ENCODE data around the gene KRTAP9-4.
"Not testable (repeated sequence)": the region's sequence is repeated elsewhere in the genome, so short reads cannot be mapped to it uniquely, and the experiment has no call there.

Gene KRTAP9-4

GRCh38 chr17:41249637-41250240 is at the start of gene KRTAP9-4:
KRTAP9-4 (plus strand) TSS chr17:41249687; CDS start chr17:41249721, 34 bp downstream.
- DNase-seq, result not testable (repeated sequence)

DNA sequence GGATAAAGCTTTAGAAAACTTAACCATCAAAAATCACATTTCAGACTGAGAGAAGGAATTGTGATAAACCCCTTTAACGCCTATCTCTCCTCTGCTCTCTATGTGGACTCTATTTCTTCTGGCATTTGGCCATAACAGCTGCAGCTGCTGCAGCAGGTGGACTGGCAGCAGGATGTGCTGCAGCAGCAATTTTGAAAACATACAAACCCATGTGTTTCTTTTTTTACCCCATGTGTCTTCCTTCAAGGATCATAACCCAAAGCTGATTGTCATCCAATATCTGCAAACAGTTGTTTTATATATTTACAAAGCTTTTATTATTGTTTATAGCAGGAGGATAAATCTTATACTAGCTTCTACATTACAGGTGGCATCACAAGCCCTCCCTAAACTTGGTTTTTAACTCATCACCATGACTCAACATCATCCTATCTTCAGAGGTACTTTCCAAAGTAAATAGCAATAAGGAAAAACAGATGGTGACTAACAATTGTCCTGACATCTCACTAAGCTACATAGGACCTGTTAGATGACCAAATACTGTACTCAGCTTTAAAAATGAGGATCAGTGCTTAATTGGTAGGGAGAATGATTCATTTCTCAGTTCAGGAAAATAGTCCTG is 37.5 kb upstream of the KRTAP9-4 start:
- peak in 1 of 2 experiments; percentile 69 for DNase-seq

GRCh38 chr17:41212524-41213169 is 36.8 kb upstream of the KRTAP9-4 start:
- DNase-seq, result peak; percentile 44 to 72

GRCh38 chr17:41215681-41216080 is 33.8 kb upstream of the KRTAP9-4 start:
- DNase-seq, result no peak

- DNase-seq, result no peak
These were observed 25.7 kb upstream of the KRTAP9-4 start for GRCh38 chr17:41223821-41224220.

GRCh38 chr17:41226051-41226450 is 23.4 kb upstream of the KRTAP9-4 start:
- no peak for DNase-seq

- DNase-seq, result not testable (repeated sequence)
These were observed 22.8 kb upstream of the KRTAP9-4 start, which contains the start of gene KRTAP9-2 for GRCh38 chr17:41226598-41227095. KRTAP9-2 (plus strand) TSS chr17:41226648; CDS start chr17:41226655, 7 bp downstream.

- no peak for DNase-seq
These were observed 19.4 kb upstream of the KRTAP9-4 start for GRCh38 chr17:41230094-41230493.

DNA sequence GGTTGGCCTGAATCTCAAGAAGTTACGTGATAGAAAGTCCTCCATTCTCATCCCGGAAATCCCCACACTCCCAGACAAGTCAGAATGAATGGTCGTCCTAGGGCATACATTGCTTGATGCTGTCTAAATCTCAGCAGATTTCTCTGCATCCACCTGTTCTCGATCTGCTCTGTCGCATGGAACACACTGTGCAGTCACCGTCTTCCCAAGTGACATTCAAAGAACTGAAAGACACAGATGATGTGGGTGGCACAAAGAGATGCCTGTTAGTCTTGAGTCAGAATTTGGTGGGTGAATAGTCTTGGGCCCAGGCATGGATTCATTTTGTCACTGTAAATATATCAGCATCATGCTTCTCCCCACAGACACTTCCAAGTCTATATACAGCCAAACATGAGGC is 17.8 kb upstream of the KRTAP9-4 start:
- DNase-seq, result no peak

DNA sequence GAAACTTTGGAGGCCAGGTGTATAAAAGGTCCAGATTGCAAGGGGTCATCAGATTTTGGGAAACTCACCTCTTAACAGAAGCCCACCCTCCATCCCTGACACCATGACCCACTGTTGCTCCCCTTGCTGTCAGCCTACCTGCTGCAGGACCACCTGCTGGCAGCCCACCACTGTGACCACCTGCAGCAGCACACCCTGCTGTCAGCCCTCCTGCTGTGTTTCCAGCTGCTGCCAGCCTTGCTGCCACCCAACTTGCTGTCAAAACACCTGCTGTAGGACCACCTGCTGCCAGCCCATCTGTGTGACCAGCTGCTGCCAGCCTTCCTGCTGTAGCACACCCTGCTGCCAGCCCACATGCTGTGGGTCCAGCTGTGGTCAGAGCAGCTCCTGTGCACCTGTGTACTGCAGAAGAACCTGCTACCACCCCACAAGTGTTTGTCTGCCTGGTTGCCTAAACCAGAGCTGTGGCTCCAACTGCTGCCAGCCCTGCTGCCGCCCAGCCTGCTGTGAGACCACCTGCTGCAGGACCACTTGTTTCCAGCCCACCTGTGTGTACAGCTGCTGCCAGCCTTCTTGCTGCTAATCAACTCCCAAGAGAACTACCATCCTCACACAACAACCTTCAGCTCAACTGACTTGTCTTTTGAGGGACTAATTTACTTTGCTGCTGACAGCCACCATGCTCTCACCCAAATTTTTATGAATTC is 16.9 kb upstream of the KRTAP9-4 start, which contains the start of gene KRTAP9-3:
Gene KRTAP9-3 (plus strand): TSS at position 51 of the 707 bp plus-strand sequence. CDS start 53 bp downstream, at position 104.
- DNase-seq, result not testable (repeated sequence)

- not testable (repeated sequence) for DNase-seq
These were observed 12.4 kb upstream of the KRTAP9-4 start for GRCh38 chr17:41237116-41237515.

- not testable (repeated sequence) for DNase-seq
These were observed 11.5 kb upstream of the KRTAP9-4 start, which contains the start of gene KRTAP9-8 for GRCh38 chr17:41237949-41238437. KRTAP9-8 (plus strand) TSS chr17:41237999; CDS start chr17:41238052, 53 bp downstream.

DNA sequence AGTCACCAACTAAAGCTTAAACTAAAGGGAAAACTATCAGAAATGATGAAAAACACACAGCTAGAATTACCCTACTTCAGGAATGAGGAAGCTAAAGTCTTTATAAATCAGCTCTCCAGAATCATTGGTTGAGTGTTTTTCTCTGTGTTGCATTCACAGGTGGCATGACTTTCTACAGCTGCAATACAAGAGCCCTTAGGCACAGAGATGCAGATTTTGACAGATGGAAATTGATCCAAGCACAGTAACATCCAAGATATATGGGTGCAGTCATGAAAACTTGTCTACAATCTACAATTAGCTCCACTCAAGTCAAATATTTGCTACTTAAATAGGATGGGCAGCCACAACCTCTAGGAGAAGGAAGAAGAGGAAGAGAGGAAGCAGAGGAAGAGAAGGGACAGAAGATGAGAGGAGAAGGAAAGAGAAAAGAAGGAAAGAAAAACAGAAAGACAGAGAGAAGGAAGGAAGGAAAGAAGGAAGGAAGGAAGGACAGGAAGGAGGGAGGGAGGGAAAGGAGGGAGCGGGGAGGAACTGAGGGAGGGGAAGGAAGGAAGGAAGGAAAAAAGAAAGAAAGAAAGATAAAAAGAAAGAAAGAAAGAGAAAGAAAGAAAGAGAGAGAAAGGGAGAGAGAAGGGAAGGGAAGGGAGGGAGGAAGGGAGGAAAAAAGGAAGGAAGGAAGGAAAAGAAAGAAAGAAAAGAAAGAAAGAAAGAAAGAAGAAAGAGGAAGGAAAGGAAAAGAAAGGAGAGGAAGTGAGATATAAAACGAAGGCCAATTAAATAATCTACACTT is 2.3 kb upstream of the KRTAP9-4 start:
- not testable (repeated sequence) for DNase-seq

- DNase-seq, result no peak
These were observed 1.8 kb downstream of the KRTAP9-4 start for GRCh38 chr17:41251261-41251660.

GRCh38 chr17:41254861-41255260 is 5.4 kb downstream of the KRTAP9-4 start:
- no peak for DNase-seq

- not testable (repeated sequence) for DNase-seq
These were observed 6.1 kb downstream of the KRTAP9-4 start, which contains the start of gene KRTAP9-9 for GRCh38 chr17:41255381-41256290. KRTAP9-9 (plus strand) TSS chr17:41255384.

GRCh38 chr17:41256291-41256685 is 6.8 kb downstream of the KRTAP9-4 start:
- no peak for DNase-seq

DNA sequence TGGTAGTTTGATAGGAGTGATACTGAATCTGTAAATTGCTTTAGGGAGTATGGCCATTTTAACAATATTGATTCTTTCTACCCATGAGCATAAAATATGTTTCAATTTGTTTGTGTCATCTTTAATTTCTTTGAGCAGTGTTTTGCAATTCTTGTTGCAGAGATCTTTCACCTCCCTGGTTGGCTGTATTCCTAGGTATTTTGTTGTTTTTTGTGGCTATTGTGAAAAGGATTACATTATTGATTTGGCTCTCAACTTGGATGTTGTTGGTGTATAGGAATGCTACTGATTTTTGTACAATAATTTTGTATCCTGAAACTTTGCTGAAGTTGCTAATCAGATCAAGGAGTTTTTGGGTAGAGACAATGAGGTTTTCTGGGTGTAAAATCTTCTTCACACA is 8.9 kb downstream of the KRTAP9-4 start:
- no peak for DNase-seq

DNA sequence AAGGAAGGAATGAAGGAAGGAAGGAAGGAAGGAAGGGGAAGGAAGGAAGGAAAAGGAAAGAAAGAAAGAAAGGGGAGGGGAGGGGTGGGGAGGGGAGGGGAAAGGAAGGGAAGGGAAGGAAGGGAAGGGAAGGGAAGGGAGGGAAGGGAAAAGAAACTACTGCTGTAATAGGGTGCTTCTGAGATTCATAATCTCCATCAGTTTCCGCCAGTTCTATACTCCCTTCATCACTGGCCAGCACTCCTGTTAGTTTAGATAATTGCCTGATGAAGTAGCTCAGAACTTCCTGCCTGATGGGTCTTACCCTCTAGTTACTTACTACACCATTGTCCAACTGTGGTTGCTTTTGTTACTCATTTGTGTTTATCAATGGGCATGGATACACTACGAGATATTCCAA is 13.7 kb downstream of the KRTAP9-4 start:
- DNase-seq, result no peak

GRCh38 chr17:41264599-41264998 is 15.1 kb downstream of the KRTAP9-4 start:
- no peak for DNase-seq

GRCh38 chr17:41265078-41265477 is 15.6 kb downstream of the KRTAP9-4 start, which contains the start of gene KRTAP9-6:
KRTAP9-6 (plus strand) TSS chr17:41265378; CDS start chr17:41265378, 0 bp downstream.
- DNase-seq, result no peak
